Subcutaneous adipose tissue (tissue), 4 donors: Measurements from ENCODE around the gene MASP1. TPM values are rescaled to one million over a fixed set of nuclear protein-coding genes. Genes with fewer than 3 reads are reported as not detected.

Experiments used
- total RNA-seq, 4 donors: library from RNA; depleted of rRNA; stranded (reverse); fragments of >200 nt; gene quantifications; one replicate each; pipeline ENCODE4 v1.1.0, GENCODE V29; 2016
- TF ChIP-seq, protein P1 (sequence below): fragments of 450-650 bp; IDR thresholded peaks from one replicate; pipeline ENCODE4 v1.5.1; 2016; ENCODE audit warnings: low read depth, mild to moderate bottlenecking, control low read depth, antibody characterized with exemption, moderate library complexity

Gene MASP1
- total RNA-seq, 4 donors from 2014 or later: 1.5 to 20.4 (median 7.6) TPM

DNA sequence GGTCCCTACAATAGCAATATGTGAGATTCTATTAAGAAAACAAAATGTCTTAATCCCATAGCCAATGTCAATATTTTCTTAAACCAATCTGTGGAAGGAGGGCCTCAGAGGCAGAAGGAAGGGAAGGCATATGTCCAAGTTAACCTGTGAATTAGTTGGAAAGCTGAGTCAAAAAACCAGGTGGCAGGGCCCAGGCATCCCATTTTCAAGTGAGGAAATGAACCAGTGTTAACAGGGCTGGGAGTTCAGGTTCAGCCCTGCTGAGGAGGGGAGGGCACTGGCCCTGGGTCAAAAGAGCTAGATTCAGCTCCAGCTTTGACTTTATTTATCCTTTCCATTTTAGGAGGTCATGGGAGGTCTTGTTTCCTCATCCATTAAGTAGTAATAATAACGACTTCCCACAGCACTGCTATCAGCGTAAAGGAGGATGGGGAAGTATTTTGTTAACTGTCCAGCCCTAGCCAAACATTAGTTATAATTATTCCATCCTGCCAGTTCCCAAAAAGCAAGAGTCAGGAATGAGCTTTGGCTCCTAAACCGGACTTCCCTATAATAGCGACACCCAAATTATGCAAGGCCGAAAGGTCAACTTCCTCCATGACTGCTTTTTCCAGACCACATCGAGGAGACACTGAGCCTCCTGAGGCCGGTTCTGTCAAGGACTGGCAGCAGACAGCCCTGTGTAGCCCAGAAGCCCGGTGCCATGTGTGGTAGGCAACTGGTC lies 3.2 kb downstream of the MASP1 start:
- TF ChIP-seq, protein P1, sequence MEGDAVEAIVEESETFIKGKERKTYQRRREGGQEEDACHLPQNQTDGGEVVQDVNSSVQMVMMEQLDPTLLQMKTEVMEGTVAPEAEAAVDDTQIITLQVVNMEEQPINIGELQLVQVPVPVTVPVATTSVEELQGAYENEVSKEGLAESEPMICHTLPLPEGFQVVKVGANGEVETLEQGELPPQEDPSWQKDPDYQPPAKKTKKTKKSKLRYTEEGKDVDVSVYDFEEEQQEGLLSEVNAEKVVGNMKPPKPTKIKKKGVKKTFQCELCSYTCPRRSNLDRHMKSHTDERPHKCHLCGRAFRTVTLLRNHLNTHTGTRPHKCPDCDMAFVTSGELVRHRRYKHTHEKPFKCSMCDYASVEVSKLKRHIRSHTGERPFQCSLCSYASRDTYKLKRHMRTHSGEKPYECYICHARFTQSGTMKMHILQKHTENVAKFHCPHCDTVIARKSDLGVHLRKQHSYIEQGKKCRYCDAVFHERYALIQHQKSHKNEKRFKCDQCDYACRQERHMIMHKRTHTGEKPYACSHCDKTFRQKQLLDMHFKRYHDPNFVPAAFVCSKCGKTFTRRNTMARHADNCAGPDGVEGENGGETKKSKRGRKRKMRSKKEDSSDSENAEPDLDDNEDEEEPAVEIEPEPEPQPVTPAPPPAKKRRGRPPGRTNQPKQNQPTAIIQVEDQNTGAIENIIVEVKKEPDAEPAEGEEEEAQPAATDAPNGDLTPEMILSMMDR: no peak

DNA sequence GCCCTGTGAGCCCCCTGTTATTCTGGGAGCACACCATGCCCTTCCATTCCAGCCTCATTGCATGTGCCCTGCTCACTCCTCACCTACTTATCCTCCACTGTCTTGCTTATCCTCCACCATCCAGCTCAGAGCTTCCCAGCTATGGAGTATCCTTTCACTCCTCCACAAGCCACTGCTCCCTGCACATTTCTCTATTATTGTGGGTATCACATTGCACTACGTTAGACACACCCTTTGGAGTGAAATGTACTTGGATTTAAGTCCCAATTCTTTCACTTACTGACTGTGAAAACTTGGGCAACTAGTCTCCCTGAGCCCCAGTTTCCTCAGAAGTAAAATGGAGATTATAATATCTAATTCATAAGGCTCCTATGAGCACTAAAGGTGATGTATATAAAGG lies 4.3 kb downstream of the MASP1 start:
- TF ChIP-seq, protein P1: no peak

DNA sequence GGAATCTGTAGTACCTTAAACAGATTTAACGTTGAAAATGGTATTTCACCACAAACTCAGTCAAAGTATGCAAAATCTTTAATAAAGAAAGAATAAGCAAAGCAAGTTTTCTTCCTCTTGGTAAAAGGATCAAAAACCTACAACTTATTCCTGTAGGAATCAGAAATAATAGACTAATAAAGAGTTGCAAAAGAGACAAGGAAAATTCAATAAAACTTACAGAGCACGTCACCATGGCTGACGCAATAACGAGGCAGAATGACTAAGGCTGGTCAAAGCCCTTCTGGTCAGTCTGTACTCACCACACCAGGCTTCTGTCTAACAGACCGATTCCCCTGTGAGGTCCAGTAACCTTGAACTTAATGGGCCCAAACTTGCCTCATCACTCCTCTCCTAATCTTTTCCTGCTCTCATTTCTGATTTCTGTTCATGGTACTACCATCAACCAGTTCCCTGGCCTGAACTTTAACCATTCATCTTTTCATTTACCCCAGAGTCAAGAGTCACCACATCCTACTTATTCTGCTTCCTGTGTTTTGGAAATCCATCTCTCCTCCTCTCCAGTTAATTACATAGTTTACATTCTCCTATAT lies 5.0 kb downstream of the MASP1 start:
- TF ChIP-seq, protein P1: no peak

DNA sequence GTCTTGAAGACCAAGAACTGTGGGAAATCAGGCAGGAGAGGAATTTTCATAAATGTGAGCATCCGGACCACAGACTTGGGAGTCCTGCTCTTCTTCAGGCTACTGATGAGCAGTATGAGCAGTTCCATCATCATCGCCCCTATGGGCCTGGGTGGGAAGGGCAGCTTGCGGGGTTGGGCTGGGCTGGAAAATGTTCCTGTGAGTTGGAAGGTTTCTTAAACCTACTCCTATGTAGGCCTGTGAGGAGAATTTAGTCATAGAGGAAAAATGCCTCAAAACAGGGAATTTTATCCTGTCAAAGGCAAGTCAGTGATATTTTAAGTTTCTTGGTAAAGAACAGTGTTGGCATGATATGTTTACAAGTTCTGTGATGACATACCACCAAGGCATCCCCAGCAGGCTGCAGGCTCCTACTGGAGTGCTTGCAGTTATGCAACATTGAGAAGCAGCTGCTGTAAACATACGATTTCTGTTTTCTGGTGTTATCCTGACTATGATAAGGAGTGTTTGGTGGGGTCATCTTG lies 10.3 kb downstream of the MASP1 start:
- TF ChIP-seq, protein P1: no peak

DNA sequence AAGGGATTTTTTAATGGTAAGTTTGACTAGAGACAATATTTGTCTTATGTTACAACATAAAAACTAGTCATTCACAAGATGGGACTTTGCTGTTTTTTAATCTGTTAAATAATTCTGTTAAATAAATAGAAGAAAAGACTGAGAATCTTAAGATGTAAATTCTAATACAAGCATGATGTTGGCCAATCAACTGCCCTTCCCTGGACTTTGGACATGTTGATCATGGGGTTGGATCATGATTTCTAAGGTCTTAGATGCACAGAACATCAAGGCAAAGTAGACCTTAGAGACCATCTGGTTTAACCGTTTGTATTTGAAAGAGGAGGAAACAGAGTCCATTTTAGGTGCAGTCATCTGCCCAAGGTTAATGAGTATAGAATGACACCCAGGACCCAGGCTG lies 10.9 kb downstream of the MASP1 start:
- TF ChIP-seq, protein P1: no peak

DNA sequence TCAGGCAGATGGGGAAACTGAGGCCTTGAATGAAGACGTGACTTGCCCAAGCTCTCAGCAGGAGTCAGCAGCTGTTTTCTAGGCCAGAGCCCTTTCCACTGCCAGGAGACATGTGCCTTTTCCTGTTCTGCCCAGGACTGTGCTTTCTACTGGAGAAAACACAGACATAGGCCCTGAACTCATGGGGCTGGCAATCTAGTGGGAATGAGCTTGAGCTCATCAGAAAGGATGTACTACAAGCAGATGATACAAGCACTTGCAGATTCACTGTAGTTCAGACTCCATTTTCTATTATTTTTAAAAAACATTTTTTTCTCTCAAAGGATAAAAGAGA lies 14.4 kb downstream of the MASP1 start:
- TF ChIP-seq, protein P1: no peak

DNA sequence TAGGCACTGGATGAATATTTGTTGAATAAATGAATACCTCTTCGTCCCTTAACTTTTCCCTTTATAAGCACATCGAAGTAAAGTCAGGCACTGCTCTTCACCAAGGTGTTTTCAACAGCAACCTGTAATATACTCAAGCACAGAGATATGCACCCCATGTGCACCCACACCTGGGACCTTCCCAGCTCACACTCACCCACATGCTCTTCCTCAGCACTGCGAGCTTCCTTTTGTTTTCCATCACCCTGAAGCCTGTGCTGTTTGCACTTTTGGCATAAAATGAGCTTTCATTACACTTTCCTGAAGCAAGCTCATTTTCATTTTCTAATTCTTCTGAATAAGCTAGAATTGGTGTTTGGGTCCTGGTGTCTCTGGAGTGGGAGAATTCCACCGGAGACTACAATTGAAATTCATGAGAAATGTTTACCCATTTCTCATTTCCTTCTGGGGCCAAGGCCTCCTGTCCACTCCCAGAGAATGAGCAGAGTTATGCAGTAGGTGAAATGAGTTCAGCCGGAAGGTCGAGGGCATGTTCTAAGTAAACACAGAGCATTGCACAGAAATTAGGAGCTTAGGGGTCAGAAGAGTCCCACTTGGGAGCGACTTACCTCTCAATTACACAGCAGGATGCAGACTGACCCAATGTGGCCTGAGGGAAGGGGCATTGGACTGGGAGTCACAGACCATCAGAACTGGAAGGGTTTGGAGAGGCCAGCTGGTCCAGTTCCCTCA lies 15.0 kb downstream of the MASP1 start:
- TF ChIP-seq, protein P1: no peak
